Mucosa of gallbladder (tissue), 1 donor: Measurements from ENCODE around the gene FGD2. TPM values are rescaled to one million over a fixed set of nuclear protein-coding genes. Genes with fewer than 3 reads are reported as not detected.
"Not testable (repeated sequence)": the region's sequence is repeated elsewhere in the genome, so short reads cannot be mapped to it uniquely, and the experiment has no call there.

Experiments used
- DNase-seq: peaks from one replicate; pipeline ENCODE4 v3.0.0-alpha.2; 2020; ENCODE audit warnings: low spot score
- total RNA-seq: library from RNA; stranded (reverse); gene quantifications from one replicate; pipeline ENCODE4 v1.2.1, GENCODE V29; 2021
- donor health status: DM: no; HTN: no; CAD: no.

FGD2 gene
- total RNA-seq, 1 donor from 2014 or later = 20.5 TPM

GRCh38 chr6:37057678-37058077 lies 52.2 kb downstream of the FGD2 start:
- no peak for DNase-seq

- DNase-seq = no peak
Observed at GRCh38 chr6:37058084-37058586, 52.7 kb downstream of the FGD2 start.

- DNase-seq = not testable (repeated sequence)
Observed at GRCh38 chr6:37058984-37059343, 53.5 kb downstream of the FGD2 start.

- peak; percentile 50 for DNase-seq
Observed at GRCh38 chr6:37059344-37060194, 54.1 kb downstream of the FGD2 start.

- DNase-seq = no peak
Observed at GRCh38 chr6:37060195-37060559, 54.7 kb downstream of the FGD2 start.

GRCh38 chr6:37061157-37061804 lies 55.8 kb downstream of the FGD2 start:
- peak; percentile 63 for DNase-seq

GRCh38 chr6:37062424-37062823 lies 57.0 kb downstream of the FGD2 start:
- DNase-seq = no peak

GRCh38 chr6:37068356-37069270 lies 63.2 kb downstream of the FGD2 start:
- no peak for DNase-seq

- no peak for DNase-seq
Observed at GRCh38 chr6:37069639-37070038, 64.2 kb downstream of the FGD2 start.

- DNase-seq = no peak
Observed at GRCh38 chr6:37072526-37072925, 67.1 kb downstream of the FGD2 start.

- no peak for DNase-seq
Observed at GRCh38 chr6:37074053-37074827, 68.8 kb downstream of the FGD2 start.

- no peak for DNase-seq
Observed at GRCh38 chr6:37077191-37077904, 71.9 kb downstream of the FGD2 start.

GRCh38 chr6:37077905-37078296 lies 72.4 kb downstream of the FGD2 start:
- peak; percentile 79 for DNase-seq

Other genes starting within 250 kb of the FGD2 start
- gene CPNE5, start 166.2 kb upstream of the FGD2 start, total RNA-seq = 1.3 TPM
- gene PPIL1, start 130.9 kb upstream of the FGD2 start, total RNA-seq = 16.0 TPM
- gene C6orf89, start 119.7 kb upstream of the FGD2 start, total RNA-seq = 69.9 TPM
- 16.2 TPM for gene PI16, start 50.9 kb upstream of the FGD2 start, total RNA-seq
- gene MTCH1, start 19.5 kb upstream of the FGD2 start, total RNA-seq = 206 TPM
- 21.8 TPM for gene PIM1, start 164.5 kb downstream of the FGD2 start, total RNA-seq